Measurements from ENCODE around the gene ZNF480. TPM values are rescaled to one million over a fixed set of nuclear protein-coding genes. Genes with fewer than 3 reads are reported as not detected.
A peak's percentile ranks its signal among the peaks of the same experiment; 100 is the strongest.
"Not testable (repeated sequence)": the region's sequence is repeated elsewhere in the genome, so short reads cannot be mapped to it uniquely, and the experiment has no call there.

The ZNF480 gene
- 3.2 and 3.6 TPM in 2 replicates for total RNA-seq

DNA sequence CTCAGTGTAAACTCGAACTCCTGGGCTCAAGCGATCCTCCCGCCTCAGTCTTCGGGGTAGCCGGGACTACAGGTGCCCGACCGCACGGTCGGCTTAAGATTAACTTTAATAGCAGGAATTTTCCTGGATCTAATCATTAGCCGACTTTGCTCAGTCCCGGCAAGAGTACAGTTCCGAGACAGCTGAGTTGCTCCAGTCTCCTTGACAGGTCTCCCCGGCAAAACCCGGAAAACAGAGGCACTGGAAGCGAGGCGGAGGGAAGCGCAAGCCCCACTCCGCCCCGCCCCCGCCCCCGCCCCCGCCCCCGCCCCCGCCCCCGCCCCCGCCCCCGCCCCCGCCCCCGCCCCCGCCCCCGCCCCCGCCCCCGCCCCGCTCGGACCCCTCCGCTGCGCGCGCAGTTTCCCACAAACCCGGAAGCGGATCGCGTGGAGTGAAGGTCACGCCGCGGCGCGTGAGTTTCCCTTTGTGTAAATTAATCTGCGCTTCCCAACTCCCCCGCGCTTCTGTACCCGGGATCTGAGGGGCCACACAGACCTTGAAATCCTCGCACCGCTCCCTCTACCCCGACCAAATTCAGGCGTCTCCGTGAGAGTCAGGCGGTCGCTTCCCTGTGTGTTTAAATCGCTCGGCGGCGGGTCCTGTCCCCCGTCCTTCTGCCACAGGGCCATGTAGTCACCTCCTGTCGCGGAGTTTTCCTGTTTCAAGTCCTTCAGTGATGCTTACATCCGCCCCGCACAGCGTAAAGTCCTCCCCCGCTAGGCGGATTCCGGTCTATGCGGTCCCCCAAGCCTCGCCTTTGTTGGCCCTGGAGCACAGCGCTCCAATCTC lies at the start of gene ZNF480:
ZNF480 (plus strand) TSS at position 397 of the 828 bp plus-strand sequence. CDS start 3,244 bp downstream, outside the sequence.
- peaks cover 73% of the 10 kb centered on the region for H3K36me3 Mint-ChIP-seq (ENCODE audit: low read depth)
- peaks cover 2% of the 10 kb centered on the region for H3K27me3 Mint-ChIP-seq (ENCODE audit: low read depth)
- peak within 1 kb of the TSS; percentile 94 for H3K27ac Mint-ChIP-seq
- intact Hi-C loops (cut with micrococcal nuclease), result loop anchor here (1.0 kb wide), 2 partner anchors 28 to 341 kb away; partner anchors contain the start of genes ZNF766 and ZNF83
- peaks cover 14% of the 10 kb centered on the region for H3K4me1 Mint-ChIP-seq (ENCODE audit: low read depth)
- H3K4me3 Mint-ChIP-seq (ENCODE audit: low read depth), result peak within 1 kb of the TSS; percentile 89
- peaks cover 58% of the 10 kb centered on the region for H3K9me3 Mint-ChIP-seq
- peak; percentile 74 for DNase-seq (ENCODE audit: low spot score)

DNA sequence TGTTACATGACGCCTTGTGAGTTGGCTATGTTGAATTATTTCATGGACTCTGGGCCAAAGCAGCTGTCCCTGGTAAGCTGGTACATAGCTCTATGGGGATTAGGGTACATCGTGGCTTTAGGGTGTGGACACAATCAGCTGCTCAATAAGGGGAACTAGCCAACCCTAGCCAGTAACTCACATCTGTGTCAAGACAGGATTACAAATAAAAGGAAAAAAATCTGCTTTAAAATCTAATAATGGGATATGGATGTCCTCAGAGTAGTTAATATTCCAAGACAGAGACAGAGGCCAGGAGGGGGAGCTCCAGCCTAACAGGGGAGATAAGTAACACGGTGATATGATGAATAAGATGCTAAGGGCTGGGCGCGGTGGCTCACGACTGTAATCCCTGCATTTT lies 48.7 kb upstream of the ZNF480 start:
- no peak overlapping the region for H3K4me3 Mint-ChIP-seq (ENCODE audit: low read depth)
- no peaks in the 10 kb centered on the region for H3K27me3 Mint-ChIP-seq (ENCODE audit: low read depth)
- no peaks in the 10 kb centered on the region for H3K36me3 Mint-ChIP-seq (ENCODE audit: low read depth)
- H3K4me1 Mint-ChIP-seq (ENCODE audit: low read depth), result no peaks in the 10 kb centered on the region
- no peak overlapping the region for H3K27ac Mint-ChIP-seq
- H3K9me3 Mint-ChIP-seq, result peaks cover 13% of the 10 kb centered on the region
- intact Hi-C loops (cut with micrococcal nuclease), result no loop called here
- no peak for DNase-seq (ENCODE audit: low spot score)

DNA sequence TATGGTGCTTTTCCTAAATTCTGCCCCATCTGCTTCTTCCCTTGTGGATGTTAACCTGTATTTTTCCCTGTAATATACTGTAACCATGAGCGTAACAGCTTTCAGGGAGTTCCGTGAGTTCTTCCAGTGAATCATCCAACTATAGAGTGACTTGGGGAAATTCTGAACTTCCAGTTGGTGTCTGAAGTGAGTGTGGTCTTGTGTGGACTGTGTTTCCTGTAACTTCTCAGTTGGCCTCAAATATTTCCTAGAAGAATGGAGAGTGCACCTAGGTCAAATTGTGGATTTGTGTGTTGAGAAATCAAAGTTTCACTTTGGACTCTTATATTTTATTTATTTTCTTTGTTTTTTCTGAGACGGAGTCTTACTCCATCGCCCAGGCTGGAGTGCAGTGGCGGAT lies 38.5 kb upstream of the ZNF480 start:
- Mint-ChIP-seq H3K27ac (no peak overlapping the region), H3K36me3 (ENCODE audit: low read depth) (no peaks in the 10 kb centered on the region), H3K9me3 (peaks cover 38% of the 10 kb centered on the region), H3K27me3 (ENCODE audit: low read depth) (no peaks in the 10 kb centered on the region), H3K4me3 (ENCODE audit: low read depth) (no peak overlapping the region), H3K4me1 (ENCODE audit: low read depth) (no peaks in the 10 kb centered on the region)
- intact Hi-C loops (cut with micrococcal nuclease), result no loop called here
- DNase-seq (ENCODE audit: low spot score), result no peak

DNA sequence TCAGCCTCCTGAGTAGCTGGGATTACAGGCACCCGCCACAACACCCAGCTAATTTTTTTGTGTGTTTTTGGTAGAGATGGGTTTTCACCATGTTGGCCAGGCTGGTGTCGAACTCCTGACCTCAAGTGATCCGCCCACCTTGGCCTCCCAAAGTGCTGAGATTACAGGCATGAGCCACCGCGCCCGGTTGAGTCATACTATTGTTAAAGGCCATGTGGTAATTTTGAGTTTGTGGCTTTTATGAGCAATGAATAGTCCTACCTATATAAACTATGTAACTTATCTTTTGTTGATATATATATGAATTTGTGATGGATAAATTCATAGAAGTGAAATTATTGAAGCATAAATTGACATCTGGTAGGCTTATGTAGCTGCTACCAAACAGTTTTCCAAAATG lies 31.4 kb upstream of the ZNF480 start:
- not testable (repeated sequence) for H3K27me3 Mint-ChIP-seq (ENCODE audit: low read depth); H3K27ac Mint-ChIP-seq; DNase-seq (ENCODE audit: low spot score); H3K4me1 Mint-ChIP-seq (ENCODE audit: low read depth); H3K4me3 Mint-ChIP-seq (ENCODE audit: low read depth)
- H3K36me3 Mint-ChIP-seq (ENCODE audit: low read depth), result peaks cover 11% of the 10 kb centered on the region
- intact Hi-C loops (cut with micrococcal nuclease), result loop anchor here (10.0 kb wide), 1 partner anchor 469 kb away; the partner anchor contains the start of gene ZNF611
- peaks cover 36% of the 10 kb centered on the region for H3K9me3 Mint-ChIP-seq

DNA sequence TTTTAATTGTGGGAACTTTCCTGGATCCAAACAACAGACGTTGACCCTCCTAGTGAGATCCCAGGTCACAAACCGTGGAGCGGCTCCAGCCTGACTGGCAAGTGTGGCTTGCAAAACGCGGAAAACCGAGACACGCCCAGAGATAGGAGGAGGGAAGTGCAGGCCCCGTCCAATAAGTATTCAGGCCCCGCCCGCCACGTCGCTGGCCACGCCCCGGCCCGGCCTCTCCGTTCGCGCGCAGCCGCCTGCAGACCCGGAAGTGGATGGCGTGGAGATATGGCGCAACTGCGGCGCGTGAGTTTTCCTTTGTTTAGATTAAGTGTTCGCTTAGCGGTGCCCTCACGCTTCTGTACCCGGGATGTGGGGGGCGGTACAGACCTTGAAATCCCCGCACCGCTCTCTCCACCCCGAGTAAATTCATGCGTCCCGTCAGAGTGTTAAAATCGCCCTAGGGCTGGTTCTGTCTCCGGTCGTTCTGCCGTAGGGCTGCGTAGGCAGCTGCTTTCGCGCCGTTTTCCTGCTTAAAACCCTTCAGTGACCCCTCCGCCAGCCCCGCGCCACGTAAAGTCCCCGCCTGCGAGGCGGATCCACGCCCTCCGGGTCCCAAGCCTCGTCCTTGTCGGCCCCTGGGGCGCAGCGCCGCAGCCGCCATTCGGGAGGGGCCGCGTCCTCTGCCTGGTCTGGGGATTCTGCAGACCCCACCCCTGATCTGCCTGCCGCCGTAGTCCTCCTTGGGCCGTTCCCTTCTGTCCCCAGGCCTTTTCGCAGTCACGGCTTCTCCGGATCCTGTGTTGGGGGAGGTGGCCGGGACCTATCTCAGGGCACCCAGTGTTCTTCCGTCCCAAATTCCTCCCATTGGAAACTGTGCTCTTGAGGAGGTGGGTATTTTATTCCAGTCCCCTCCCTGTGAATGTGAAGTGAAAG lies 27.4 kb upstream of the ZNF480 start, which contains the start of gene ZNF766:
ZNF766 (plus strand) TSS at position 250 of the 924 bp plus-strand sequence; CDS start at position 277, 27 bp downstream.
- Mint-ChIP-seq H3K4me1 (ENCODE audit: low read depth) (peaks cover 11% of the 10 kb centered on the region), H3K4me3 (ENCODE audit: low read depth) (peak within 1 kb of the TSS; percentile 98), H3K9me3 (peaks cover 50% of the 10 kb centered on the region), H3K27ac (peak within 1 kb of the TSS; percentile 95), H3K27me3 (ENCODE audit: low read depth) (no peaks in the 10 kb centered on the region), H3K36me3 (ENCODE audit: low read depth) (peaks cover 48% of the 10 kb centered on the region)
- DNase-seq (ENCODE audit: low spot score), result peak; percentile 95
- intact Hi-C loops (cut with micrococcal nuclease), result loop anchor here (1.0 to 10.0 kb wide), 5 partner anchors 28 to 465 kb away; partner anchors contain the start of genes ZNF480, ZNF610, ZNF611 and ZNF616

DNA sequence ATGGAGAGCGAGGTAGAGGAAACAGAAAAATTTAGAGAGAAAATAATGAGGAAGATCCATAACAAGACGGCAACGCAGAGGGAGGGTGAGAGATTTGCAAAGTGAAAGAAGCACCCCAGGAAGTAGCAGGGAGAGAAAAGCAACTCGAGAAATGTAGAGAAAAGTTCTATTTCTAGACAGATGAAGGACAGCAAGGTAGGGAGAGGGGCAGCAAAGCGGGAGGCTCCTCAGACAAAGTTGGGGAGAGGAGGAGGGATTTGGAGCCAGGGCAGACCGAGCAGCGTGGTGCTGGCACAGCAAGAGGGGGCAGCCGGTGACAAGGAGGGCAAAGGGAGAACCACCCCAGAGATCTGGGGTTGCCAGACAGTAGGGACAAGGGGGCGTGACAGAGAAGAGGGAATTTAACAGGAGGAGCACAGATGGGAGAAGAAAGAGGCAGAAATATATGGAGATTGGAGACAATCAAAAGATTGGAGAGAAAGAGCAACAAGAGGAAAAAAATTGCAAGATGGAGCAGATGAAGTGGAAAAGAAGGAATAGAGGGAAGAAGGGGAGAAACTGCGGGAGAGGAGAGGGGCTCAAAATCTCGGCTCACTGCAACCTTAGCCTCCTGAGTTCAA lies 26.6 kb upstream of the ZNF480 start:
- H3K9me3 Mint-ChIP-seq, result peaks cover 48% of the 10 kb centered on the region
- intact Hi-C loops (cut with micrococcal nuclease), result no loop called here
- DNase-seq (ENCODE audit: low spot score), result no peak
- H3K36me3 Mint-ChIP-seq (ENCODE audit: low read depth), result peaks cover 56% of the 10 kb centered on the region
- peak overlapping the region; percentile 98 for H3K4me3 Mint-ChIP-seq (ENCODE audit: low read depth)
- peaks cover 11% of the 10 kb centered on the region for H3K4me1 Mint-ChIP-seq (ENCODE audit: low read depth)
- H3K27me3 Mint-ChIP-seq (ENCODE audit: low read depth), result no peaks in the 10 kb centered on the region
- peak overlapping the region; percentile 95 for H3K27ac Mint-ChIP-seq

DNA sequence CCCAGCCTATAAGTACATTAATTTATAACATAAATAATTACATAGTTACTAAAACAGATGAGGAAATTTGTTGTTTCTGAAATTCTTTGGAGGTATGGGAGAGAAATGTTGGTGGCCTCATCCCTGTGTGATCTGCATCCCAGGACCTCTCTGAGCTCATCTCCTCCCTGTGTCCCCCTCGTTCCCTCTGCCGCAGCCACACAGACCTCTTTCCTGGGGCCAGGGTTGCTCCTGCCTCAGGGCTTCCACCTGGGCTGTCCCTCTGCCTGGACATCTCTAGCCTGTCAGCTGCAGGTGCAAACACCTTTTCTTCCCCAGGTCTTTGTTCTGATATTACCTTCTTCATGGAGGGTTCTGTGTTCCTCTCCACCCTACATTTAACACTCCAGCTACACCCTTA lies 23.7 kb upstream of the ZNF480 start:
- H3K4me3 Mint-ChIP-seq (ENCODE audit: low read depth), result no peak overlapping the region
- H3K27ac Mint-ChIP-seq, result no peak overlapping the region
- no peak for DNase-seq (ENCODE audit: low spot score)
- H3K4me1 Mint-ChIP-seq (ENCODE audit: low read depth), result peaks cover 13% of the 10 kb centered on the region
- peaks cover 62% of the 10 kb centered on the region for H3K9me3 Mint-ChIP-seq
- peaks cover 83% of the 10 kb centered on the region for H3K36me3 Mint-ChIP-seq (ENCODE audit: low read depth)
- intact Hi-C loops (cut with micrococcal nuclease), result no loop called here
- H3K27me3 Mint-ChIP-seq (ENCODE audit: low read depth), result no peaks in the 10 kb centered on the region

DNA sequence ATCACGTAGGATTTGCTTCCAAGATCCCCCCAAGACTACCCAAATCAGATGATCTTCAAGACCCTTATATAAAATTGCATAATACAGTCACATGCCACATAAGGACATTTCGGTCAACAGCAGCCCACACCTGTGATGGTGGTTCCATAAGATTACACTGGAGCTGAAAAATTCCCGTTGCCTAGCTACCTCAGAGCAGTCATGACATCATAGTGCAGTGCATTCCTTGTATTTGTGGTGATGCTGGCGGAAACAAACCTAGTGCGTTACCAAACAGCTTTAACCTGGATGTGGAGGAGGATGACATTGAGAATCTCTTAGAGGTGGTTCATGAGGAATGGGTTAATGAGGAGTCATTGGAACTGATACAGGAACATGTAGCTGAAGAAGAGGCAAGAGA lies 22.8 kb upstream of the ZNF480 start:
- Mint-ChIP-seq H3K4me3 (ENCODE audit: low read depth) (no peak overlapping the region), H3K4me1 (ENCODE audit: low read depth) (peaks cover 13% of the 10 kb centered on the region), H3K27me3 (ENCODE audit: low read depth) (no peaks in the 10 kb centered on the region), H3K27ac (no peak overlapping the region), H3K9me3 (peaks cover 71% of the 10 kb centered on the region), H3K36me3 (ENCODE audit: low read depth) (peaks cover 89% of the 10 kb centered on the region)
- no peak for DNase-seq (ENCODE audit: low spot score)
- intact Hi-C loops (cut with micrococcal nuclease), result no loop called here

DNA sequence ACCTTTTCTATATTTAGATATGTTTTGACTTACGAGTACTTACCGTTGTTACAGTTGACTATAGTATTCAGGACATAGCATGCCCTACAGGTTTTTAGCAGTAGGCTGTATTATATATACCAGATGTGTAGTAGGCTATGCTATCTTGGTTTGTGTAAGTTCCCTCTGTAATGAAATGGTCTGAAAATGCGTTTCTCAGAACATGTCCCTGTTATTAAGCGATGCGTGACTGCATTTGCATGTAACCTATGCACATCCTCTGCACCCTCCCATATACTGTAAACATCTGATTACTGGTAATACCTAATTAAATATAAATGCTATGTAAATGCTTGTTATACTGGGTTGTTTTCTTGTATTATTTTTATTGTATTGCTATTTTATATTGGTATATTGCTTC lies 21.0 kb upstream of the ZNF480 start:
- no peak overlapping the region for H3K27ac Mint-ChIP-seq
- no peak overlapping the region for H3K4me3 Mint-ChIP-seq (ENCODE audit: low read depth)
- H3K4me1 Mint-ChIP-seq (ENCODE audit: low read depth), result peaks cover 6% of the 10 kb centered on the region
- intact Hi-C loops (cut with micrococcal nuclease), result no loop called here
- H3K9me3 Mint-ChIP-seq, result peaks cover 65% of the 10 kb centered on the region
- peaks cover 88% of the 10 kb centered on the region for H3K36me3 Mint-ChIP-seq (ENCODE audit: low read depth)
- H3K27me3 Mint-ChIP-seq (ENCODE audit: low read depth), result no peaks in the 10 kb centered on the region
- no peak for DNase-seq (ENCODE audit: low spot score)

DNA sequence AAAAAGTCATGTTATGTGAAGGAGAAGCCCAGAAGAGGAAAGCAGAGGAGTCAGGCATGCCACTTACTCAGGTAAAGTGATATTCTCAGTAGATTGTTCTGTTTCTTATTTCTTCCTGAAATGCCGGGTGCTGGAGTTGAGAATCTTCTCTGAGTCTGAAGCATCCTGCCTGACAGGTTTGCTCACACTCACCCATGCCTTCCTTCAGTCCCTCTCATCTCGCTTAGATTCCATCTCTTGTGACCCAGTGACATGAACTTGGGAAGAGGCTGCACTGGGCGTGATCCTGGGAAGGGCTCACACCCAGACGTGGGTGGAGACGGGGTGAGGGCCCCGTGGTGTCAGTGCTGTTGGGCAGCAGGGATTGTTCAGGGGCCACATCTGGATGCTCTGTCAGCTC lies 19.5 kb upstream of the ZNF480 start:
- Mint-ChIP-seq H3K27me3 (ENCODE audit: low read depth) (no peaks in the 10 kb centered on the region), H3K27ac (no peak overlapping the region), H3K4me1 (ENCODE audit: low read depth) (peaks cover 4% of the 10 kb centered on the region), H3K9me3 (peaks cover 69% of the 10 kb centered on the region), H3K4me3 (ENCODE audit: low read depth) (no peak overlapping the region), H3K36me3 (ENCODE audit: low read depth) (peaks cover 90% of the 10 kb centered on the region)
- intact Hi-C loops (cut with micrococcal nuclease), result no loop called here
- no peak for DNase-seq (ENCODE audit: low spot score)

DNA sequence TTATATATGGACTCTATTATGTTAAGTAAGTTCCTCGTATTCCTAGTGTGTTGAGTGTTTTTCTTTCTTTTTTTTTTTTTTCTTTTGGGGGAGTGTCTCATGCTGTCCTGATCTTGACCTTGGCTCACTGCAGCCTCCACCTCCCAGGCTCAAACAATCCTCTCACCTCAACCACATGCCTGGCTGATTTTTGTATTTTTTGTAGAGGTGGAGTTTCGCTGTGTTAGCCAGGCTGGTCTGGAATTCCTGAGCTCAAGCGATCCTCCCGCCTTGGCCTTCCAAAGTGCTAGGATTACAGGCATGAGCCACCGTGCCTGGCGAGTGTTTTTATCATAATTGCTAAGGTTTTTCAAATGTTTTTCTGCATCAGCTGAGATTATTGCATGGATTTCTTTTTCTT lies 10.7 kb upstream of the ZNF480 start:
- no peak overlapping the region for H3K4me3 Mint-ChIP-seq (ENCODE audit: low read depth)
- H3K36me3 Mint-ChIP-seq (ENCODE audit: low read depth), result peaks cover 96% of the 10 kb centered on the region
- intact Hi-C loops (cut with micrococcal nuclease), result no loop called here
- no peaks in the 10 kb centered on the region for H3K4me1 Mint-ChIP-seq (ENCODE audit: low read depth)
- H3K27me3 Mint-ChIP-seq (ENCODE audit: low read depth), result no peaks in the 10 kb centered on the region
- no peak for DNase-seq (ENCODE audit: low spot score)
- no peak overlapping the region for H3K27ac Mint-ChIP-seq
- H3K9me3 Mint-ChIP-seq, result peaks cover 70% of the 10 kb centered on the region

DNA sequence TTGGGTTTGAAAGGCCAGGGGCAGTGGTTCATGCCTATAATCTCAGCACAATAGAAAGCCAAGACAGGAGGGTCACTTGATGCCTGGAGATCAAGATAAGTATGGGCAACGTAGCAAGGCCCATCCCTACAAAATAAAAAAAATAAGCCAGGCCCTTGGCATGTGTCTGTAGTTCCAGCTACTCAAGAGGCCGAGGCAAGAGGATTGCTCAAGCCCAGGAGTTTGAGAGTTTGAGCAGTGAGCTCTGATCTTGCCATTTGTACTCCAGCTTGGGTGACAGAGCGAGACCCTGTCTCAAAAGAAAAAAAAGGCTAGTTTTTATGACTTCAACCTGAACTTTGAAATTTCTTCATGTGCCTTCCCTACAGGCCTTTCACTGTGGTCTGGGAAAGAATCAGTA lies 5.2 kb upstream of the ZNF480 start:
- Mint-ChIP-seq H3K4me1 (ENCODE audit: low read depth) (peaks cover 3% of the 10 kb centered on the region), H3K36me3 (ENCODE audit: low read depth) (peaks cover 72% of the 10 kb centered on the region), H3K27me3 (ENCODE audit: low read depth) (no peaks in the 10 kb centered on the region), H3K4me3 (ENCODE audit: low read depth) (no peak overlapping the region), H3K27ac (no peak overlapping the region), H3K9me3 (peaks cover 52% of the 10 kb centered on the region)
- intact Hi-C loops (cut with micrococcal nuclease), result no loop called here
- DNase-seq (ENCODE audit: low spot score), result no peak
